GM18867 (cell line): ENCODE data around the gene DNLZ.
"Not testable (repeated sequence)": the region's sequence is repeated elsewhere in the genome, so short reads cannot be mapped to it uniquely, and the experiment has no call there.

Source experiments
- ATAC-seq: cut with Tn5 transposase; IDR thresholded peaks from one replicate; pipeline ENCODE4 v1.9.1; 2021; ENCODE audit warnings: mild to moderate bottlenecking, moderate library complexity; ENCODE audit not compliant: unreplicated experiment

Gene DNLZ

DNA sequence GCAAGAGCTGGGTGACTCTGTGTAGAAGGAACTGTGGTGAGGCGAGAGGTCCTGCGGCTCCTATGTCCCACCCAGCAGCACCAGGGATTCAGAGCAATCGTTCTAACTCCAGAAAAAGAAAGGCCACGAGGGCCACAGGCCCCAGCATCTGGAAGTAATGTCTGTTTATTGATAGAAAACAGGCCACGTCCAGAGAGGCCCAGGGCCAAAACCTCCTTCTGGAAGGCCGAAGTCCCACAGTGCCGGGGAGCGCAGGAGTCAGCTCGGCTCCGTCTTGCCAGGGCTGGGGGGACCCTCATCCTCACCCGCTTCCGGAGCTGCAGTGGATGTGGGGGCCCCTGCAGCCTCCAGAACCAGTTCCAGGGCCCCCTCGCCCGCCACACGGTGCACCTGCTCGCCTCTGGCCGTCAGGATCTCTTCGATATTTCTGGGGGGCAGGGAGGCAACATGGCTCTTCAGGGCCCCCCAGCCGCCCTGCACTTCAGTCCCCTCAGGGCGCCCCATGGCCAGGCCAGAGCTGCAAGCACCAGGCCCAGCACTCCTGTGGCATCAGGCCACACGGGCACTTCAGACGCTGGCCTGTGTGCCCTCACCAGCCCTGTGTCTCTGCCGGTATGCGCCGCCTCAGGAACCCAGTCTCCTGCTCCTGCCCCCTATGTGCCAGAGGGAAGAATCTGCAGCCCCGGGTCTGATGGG, 1.6 kb downstream of the DNLZ start:
- ATAC-seq: no peak

GRCh38 chr9:136361047-136361753, 2.3 kb downstream of the DNLZ start:
- ATAC-seq: no peak

DNA sequence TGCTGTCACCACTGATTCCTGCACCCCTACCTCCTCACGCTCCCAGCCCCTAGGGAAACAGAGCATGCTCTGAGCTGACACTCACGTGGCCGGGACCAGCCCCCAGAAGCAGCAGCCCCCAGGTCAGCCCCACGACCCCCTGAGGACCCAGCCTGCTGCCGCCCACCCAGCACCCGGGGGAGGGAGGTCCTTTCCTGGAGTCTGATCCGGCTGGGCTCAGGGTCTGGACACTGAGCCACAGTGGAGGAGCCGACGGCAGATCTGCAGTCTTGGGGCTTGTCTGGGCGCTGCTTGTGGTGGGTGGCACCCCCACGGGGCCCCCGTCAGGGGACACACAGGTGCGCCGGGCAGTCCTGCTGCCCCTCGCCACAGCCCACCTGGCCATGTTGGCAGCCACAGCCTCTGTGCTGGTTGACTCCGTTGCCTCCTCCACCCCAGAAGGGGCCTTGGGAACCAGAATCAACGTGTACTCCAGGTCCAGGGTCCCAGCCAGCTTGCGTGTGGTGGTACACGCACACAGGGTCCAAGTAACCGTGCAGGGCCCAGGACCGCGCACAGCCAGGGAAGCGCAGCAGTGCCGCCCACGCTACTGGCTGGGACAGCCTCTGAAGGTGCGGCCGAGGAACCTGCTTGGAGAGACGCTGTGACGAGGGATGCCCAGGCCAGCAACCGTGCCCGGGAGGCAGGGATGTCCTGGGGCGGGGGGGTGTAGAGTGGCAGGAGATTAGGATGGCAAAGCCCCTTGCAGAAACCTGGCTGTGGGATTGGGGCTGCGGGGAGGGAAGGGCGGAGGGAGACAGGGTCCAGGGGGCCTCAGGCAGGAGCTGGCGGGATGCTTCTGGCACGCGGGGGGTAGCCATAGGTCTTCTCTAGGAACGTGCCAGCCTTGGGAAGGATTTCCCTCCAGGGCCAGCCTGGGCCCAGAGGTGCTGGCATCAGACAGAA, 3.5 kb downstream of the DNLZ start:
- ATAC-seq: no peak

- no peak for ATAC-seq
Observed at GRCh38 chr9:136358888-136359287, 4.7 kb downstream of the DNLZ start.

DNA sequence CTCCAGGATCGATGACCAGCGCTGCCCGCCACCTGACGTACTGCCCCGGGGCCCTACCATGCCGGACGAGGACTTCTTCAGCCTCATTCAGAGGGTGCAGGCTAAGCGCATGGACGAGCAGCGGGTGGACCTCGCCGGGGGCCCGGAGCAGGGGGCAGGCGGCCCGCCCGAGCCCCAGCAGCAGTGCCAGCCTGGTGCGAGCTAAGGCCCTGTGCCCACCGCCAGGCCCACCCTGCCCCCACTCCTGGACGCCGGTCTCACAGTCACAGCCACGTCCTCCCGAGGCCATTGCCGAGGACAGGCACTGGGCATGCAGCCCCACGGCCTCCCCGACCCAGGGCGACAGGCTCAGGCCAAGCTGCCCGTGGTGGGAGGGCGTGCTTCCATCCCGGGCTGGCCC, 5.5 kb downstream of the DNLZ start:
- no peak for ATAC-seq

GRCh38 chr9:136357202-136357725, 6.3 kb downstream of the DNLZ start:
- no peak for ATAC-seq

DNA sequence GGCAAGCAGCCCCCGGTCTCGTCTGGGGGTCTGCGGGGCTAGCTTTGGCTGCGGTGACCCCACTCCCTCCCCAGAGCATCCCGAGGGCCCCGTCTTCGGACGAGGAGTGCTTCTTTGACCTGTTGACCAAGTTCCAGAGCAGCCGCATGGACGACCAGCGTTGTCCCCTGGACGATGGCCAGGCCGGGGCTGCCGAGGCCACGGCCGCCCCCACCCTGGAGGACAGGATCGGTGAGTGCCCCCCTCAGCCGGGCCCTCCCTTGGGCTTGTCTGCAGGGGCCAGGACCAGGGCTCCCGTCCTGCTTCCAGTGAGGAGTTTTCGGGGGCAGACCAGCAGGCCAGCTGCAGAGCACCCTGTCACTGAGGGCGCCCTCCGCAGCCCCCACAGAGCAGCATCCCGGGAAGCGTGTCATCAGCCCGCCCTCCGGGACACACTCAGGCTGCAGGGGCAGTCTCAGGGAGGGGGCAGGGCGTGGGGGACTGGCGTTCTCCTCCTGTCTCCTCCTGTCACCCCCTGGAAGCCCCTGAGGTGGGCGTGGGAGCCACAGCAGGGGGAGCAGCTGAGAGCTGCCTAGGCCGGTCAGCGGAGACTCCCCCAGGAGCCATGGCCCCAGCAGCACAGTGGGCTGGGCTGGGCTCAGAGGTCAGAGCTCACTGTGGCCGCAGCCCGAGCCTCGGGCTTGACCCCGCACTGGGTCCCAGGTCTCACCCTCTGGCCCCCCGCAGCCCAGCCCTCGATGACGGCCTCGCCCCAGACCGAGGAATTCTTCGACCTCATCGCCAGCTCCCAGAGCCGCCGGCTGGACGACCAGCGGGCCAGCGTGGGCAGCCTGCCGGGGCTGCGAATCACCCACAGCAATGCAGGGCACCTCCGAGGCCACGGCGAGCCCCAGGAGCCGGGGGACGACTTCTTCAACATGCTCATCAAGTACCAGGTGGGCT, 7.7 kb downstream of the DNLZ start:
- ATAC-seq: no peak

- no peak for ATAC-seq
Observed at GRCh38 chr9:136354592-136355085, 8.9 kb downstream of the DNLZ start.

- ATAC-seq: no peak
Observed at GRCh38 chr9:136353757-136354488, 9.6 kb downstream of the DNLZ start.

- ATAC-seq: no peak
Observed at GRCh38 chr9:136353088-136353487, 10.5 kb downstream of the DNLZ start.

GRCh38 chr9:136352682-136353081, 10.9 kb downstream of the DNLZ start:
- no peak for ATAC-seq

- ATAC-seq: not testable (repeated sequence)
Observed at GRCh38 chr9:136351868-136352267, 11.7 kb downstream of the DNLZ start.

DNA sequence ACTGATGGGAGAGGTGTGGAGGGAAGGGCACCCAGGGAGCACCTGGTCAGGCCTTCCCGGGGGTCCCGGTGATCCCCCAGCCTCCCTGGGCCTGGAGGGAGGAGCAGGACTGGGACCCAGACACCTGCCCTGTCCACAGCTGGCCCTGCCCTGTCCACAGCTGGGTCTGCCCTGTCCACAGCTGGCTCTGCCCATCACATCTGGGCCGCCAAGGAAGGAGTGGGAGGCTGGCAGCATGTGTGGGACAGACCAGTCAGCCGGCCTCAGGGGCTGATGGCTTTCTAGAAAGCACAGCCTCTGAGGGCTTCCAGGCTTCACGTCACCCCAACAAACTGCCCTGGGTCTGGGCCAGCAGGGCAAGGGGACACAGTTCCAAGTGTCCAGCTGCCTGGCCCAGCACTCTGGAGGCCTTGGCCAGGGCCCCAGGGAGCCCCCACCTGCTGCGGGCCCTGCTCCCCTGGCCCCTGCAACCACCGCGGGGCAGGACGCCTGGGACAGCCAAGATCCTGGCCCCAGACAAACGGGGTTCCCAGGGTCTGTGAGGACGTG, 12.2 kb downstream of the DNLZ start:
- ATAC-seq: no peak

DNA sequence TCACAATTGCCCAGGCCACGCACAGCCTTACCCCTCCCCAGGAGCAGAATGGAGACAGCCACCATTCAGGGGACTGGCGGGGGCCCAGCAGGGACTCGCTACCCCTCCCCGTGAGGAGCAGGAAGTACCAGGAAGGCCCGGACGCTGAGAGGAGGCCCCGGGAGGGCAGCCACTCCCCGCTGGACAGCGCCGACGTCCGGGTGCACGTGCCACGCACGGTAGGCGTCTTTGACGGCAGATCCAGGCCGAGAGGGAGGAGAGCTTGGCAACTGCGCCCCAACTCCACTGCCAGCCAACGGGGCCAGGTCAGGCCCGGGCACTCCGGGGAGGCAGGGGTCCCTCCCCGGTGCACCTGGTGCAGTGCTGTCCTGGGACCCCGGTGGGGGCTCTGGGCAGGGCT, 14.0 kb downstream of the DNLZ start:
- no peak for ATAC-seq

- ATAC-seq: no peak
Observed at GRCh38 chr9:136348691-136349090, 14.9 kb downstream of the DNLZ start.

DNA sequence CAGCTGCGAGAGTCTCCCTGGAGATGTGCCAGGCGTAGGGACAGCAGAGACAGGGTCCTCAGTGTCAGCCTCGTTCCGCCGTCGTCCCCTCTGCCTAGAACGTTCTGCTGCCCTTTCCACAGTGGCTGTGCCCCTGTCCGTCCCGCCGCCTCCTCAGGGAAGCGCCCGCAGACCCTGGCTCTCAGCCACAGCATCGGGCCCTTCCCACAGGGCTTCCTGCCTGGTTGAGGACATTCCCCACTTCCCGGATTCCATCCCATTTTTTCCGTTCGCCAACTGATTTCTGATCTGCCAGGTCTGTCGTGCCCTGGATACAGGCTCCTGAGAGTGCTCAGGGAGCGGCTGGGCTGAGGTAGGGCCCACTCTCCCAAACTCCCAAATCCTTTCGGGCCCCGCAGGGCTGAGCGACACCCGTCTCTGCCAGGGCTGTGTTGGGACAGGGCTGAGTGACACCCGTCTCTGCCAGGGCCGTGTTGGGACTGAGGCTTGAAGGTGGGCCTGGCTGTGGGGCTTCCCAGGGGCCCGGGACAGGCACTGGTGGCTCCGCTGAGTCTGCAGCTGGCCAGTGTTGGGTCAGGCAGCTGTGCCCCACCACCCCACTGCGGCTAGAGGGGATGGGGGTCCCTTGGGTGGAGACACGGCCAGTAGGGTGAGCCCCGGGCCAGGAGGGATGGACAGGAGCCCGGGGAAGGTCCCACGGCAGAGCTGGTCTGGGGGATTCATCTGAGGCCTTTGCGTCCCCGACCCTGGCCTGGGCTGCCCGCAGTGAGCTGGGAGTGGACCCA, 15.9 kb downstream of the DNLZ start:
- ATAC-seq: no peak

DNA sequence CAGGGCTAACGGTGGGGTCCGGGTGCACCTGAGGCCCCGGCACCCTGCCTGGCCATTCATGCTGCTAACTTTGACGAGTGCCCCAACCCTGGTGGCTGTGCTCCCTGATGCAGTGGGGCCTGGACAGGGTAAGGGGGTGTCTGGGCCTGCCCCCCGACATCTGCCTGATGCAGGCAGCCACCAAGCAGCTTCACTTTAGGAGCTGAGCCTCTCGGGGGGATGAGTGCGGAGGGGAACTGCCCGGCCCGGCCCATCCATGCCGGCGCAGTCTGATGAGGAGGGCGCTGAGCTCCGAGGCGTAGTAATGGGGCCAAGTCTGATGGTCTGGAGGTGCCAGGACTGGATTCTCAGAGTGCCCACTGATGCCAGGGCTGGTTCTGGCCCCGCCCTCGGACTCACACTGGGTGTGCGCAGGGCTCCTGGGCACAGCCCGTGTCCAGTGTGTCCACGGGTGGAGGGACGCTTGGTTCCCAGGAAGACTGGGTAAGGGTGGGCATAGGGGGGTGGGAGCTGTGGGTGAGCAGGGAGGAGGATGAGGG, 16.5 kb downstream of the DNLZ start:
- no peak for ATAC-seq

DNA sequence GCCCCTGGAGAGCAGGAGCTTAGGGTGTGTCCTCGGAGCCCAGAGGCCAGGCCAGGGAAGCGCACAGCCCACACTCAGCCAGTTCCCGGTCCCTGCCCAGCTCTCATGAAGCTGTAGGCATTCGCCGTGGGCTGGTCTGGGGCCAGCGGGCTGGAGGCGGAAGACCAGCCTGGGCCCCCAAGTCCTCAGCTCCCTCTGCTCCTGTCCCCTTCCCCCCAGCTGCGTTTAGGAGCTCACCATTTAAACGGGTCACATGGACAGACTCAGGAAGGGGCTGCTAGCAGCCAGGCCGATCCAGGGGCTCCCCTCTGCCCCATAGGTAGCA, 17.4 kb downstream of the DNLZ start:
- ATAC-seq: no peak
